ENCODE results near the gene FRS2.

- TF ChIP-seq, protein P1, sequence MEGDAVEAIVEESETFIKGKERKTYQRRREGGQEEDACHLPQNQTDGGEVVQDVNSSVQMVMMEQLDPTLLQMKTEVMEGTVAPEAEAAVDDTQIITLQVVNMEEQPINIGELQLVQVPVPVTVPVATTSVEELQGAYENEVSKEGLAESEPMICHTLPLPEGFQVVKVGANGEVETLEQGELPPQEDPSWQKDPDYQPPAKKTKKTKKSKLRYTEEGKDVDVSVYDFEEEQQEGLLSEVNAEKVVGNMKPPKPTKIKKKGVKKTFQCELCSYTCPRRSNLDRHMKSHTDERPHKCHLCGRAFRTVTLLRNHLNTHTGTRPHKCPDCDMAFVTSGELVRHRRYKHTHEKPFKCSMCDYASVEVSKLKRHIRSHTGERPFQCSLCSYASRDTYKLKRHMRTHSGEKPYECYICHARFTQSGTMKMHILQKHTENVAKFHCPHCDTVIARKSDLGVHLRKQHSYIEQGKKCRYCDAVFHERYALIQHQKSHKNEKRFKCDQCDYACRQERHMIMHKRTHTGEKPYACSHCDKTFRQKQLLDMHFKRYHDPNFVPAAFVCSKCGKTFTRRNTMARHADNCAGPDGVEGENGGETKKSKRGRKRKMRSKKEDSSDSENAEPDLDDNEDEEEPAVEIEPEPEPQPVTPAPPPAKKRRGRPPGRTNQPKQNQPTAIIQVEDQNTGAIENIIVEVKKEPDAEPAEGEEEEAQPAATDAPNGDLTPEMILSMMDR (IDR thresholded peaks at IDR 0.05): no peak
- no peak for TF ChIP-seq POLR2AphosphoS5 (IDR thresholded peaks at IDR 0.05)
Observed at GRCh38 chr12:69548687-69549086, 78.5 kb downstream of the FRS2 start.
